Activated gamma-delta T cell treated with Interleukin-2 at 50 U/mL for 16 hours (primary cell): ENCODE data around the gene DPYD.
"Not testable (repeated sequence)": the region's sequence is repeated elsewhere in the genome, so short reads cannot be mapped to it uniquely, and the experiment has no call there.

Source experiments
- DNase-seq: peaks from one replicate; pipeline ENCODE4 v3.0.0-alpha.2; 2020

DPYD gene

GRCh38 chr1:97349794-97350193 is 571.0 kb downstream of the DPYD start:
- not testable (repeated sequence) for DNase-seq

DNA sequence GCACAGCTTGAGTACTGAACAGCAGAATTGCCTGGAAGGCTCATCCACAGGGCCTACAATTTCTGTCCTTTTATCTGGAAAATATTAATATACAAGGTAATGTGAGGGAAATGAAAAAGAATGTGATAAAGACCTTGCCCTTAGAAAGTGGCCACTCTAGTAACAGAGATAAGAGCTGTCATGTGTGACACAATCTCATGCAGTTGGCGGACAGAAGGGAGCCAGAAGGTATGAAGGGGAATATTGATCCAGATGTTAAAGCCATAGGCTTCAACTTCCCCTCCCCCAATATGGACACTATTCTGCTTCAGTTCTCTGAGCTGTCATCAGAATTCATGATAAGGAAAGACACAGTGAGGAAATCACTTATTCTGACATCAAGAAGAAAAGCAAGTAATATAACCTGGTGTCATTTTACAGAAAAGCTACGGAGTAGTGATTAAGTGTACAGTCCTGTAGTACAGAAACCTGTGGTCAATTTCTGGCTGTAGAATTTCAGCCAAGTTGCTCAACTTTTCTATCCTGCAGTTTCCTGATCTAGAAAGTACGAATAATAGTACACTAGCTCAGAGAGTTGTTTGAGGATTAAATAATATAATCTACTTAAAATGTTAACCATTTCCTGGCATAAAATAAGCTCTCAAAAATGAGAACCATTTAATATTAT is 572.1 kb downstream of the DPYD start:
- no peak for DNase-seq

GRCh38 chr1:97340951-97341350 is 579.9 kb downstream of the DPYD start:
- no peak for DNase-seq

DNA sequence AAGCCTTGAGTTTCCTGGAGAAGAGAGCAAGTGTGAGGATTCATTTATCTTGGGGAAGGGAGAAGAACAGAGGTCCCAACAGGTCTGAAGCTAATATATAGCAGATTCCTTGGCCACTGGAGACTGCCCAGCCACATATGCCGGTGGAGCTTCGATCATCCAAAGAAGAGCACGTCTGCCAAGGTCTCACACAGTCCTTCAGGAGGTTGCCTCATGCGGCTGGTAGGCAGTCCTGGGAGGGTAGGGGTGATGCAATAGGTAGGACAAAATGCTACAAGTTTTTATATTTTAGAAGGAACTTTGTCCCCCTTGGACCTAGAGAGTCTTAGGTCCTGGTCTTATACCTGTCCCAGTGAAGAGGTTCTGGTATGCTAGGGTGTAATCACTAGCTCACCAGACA is 582.5 kb downstream of the DPYD start:
- DNase-seq: no peak

GRCh38 chr1:97337250-97338030 is 583.4 kb downstream of the DPYD start:
- no peak for DNase-seq

DNA sequence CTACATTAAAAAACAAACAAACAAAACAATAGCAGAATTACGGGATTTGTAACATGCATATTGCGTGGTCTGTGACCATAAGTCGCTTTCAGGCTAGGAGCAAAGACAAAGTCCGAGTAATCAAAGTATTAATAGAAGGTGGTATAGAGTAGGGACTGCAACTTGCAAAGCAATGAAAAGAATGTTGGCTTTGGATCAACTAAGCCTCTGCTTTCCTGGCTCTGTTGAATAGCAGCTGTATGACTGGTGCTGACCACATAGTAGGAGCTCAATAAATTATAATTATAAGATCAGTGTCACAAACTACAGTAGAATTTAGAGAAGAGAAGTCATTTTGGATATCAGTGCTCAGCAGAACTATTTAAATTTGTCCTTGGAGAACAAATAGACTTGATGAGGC is 586.4 kb downstream of the DPYD start:
- no peak for DNase-seq

DNA sequence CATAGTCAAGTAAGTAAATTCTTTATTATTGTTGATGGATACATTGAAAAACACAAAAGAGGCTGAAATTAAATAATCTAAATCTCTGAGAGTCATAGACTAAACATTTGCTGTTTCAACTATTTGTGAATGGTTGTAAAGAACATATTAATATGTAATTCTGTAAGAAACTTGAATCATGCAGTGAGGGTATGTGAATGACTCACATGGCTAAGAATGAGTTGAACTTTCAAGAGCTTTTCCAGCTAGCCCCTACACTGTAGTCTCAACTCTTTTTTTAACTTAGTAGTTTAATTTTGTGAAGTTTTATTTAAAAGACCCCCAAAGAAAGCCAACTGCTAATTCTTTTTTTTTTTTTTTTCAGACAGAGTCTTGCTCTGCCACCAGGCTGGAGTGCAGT is 588.1 kb downstream of the DPYD start:
- DNase-seq: no peak

DNA sequence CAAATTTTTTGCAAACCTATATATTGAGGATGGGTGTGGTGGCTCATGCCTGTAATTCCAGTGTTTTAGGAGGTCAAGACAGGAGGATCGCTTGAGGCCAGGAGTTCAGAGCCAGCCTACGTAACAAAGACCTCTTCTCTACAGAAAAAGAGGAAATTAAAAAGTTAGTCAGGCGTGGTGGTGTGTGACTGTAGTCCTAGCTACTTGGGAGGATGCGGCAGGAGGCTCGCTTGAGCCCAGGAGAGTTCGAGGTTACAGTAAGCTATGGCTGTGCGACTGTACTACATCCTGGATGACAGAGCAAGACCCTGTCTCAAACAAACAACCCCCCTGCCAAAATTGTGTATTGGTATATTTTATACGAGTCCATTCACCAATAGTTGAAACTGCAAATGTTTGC is 589.7 kb downstream of the DPYD start:
- no peak for DNase-seq

- no peak for DNase-seq
These were observed 606.1 kb downstream of the DPYD start for GRCh38 chr1:97314685-97315084.

- DNase-seq: no peak
These were observed 612.7 kb downstream of the DPYD start for GRCh38 chr1:97308131-97308530.

- DNase-seq: no peak
These were observed 613.3 kb downstream of the DPYD start for GRCh38 chr1:97307568-97307967.

GRCh38 chr1:97307151-97307550 is 613.7 kb downstream of the DPYD start:
- DNase-seq: no peak

DNA sequence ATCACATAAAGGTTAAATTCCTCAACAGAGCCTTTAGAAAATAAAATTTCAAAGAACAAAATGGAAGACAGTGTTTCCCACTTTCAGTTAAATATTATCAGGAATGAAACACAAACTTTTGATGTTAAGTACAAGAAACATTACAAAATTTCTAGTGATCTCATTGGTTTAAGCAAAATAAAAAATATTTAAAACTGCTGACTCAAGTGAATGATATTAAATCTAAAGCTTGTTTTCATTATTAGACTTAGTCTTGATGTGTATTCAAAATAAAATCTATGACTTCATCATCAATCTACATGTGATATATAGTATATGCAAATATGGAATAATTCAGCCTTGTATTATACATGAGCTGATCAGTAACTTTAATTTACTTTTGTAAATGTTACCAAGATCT is 614.3 kb downstream of the DPYD start:
- no peak for DNase-seq

DNA sequence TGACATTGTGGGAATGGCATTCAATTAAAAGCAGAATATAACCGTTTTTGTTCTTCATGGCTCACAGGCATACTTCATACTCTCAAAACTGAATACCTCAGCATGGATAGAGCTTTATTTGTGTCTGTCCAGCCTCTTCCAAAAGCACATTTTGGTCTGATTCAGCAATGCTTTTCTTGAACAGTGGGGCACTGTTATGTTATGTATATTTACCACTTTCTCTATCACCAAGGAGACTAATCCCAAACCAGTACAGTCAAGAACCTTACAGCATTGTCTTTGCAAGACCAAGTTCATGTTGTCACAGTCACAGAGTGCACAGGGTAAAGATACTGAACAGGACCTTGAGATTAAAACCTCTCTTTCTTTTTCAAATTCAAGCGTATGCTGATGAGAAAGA is 616.5 kb downstream of the DPYD start:
- no peak for DNase-seq

- DNase-seq: no peak
These were observed 621.9 kb downstream of the DPYD start for GRCh38 chr1:97298966-97299365.

DNA sequence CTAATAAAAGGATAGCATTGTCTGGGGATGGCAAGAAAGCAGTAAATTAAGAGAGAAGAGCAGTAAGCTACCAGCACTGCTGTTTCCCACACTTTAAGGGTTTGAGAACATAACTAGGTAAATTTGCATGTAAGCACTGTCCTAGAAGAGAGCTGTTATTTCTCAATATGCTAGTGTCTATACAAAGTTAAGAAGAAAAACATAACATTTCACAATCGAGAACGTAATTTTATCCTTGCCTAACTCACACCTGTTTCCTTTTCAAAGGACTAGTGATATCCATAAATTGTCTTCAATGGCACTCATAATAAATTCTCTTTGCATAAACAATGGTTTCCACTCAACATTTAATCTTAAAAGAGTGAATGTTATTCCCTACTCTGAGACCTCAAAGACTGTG is 623.2 kb downstream of the DPYD start:
- DNase-seq: no peak

DNA sequence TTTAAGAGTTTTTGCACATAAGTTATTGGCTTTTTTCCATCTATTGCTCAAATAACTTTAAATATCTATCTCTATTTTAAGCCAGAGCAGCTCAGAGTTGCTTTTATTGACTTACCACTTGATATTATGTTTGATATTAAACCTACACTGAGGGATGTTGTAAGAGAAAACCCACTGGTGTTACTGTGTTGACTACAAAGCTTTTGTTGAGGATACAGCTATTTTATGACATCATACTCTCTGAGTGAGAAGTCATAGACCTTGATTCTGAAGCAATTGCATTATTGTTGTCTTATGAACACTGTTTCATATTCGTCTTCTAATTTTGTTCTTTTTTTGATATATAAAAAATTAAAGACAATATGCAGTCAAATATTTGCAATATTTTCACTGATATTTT is 638.9 kb downstream of the DPYD start:
- DNase-seq: no peak

DNA sequence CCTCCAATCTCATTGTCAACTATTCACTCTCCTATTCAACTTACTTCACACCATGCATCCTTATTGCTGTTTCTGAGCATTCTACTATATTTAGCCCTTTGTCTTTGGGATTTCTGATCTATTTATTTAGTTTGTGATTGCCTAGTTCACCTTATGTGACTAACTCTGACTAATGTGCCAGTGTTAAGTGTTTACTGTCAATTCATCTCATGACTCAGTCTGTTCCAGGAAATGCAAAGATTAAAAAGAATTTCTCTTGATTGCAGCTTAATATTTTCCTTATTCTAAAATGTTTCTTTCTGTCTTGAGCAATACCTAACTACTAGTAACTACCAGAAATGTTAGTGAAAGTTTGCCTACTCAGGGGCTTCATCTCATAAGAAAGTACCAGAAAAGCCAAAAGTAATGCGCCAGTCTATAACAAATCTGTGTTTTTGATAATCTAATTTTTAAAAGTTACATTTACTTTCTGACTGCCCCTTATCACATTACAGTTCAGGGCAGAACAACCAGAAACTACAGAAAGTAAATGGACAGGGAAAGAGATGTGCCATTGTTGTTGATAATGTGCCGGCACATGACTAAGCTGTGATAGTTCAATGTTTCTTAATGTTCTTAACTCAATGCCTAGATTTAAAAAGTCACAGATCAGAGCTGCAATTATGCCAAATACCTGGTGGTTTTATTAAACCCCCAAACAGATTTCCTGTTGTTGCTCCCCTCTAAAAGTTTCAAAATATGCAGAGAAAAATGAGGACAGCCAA is 642.8 kb downstream of the DPYD start:
- no peak for DNase-seq

GRCh38 chr1:97271916-97272788 is 648.7 kb downstream of the DPYD start:
- no peak for DNase-seq

DNA sequence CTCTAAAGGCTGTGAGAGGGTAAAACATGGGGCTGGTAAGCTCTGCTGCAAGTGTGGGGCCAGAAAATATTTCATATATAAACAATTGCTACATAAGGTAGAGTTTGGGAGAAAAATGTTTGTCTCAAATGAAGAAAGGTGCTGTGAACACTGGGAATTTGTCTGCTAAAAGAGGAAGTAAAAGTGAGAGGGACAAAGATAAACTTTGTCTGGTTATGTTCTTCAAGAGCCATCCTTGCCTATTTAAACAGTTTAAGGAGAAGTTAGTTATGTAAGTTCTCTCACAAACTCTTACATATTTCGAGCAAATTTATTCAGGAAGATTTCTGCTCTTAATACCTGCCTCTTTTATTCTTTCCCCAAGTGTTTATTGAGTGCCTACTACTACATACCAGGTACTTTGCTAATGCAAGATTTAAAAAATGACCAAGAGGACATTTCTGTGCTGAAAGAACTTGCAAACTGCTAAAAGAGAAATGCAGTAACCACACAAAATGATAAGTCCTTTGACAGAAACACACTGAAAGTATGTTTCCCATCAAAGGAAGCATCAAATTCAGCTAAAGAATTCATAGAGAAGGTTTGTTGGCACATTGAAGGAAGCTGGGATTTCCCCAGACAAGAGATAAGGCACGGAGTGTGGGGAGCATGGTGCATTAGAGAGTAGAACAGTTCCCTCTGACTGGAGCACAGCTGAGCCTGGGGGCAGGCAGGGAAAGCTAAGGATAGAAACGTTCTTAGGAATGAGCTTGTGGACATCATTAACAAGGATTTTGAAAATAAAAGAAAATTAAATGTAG is 650.1 kb downstream of the DPYD start:
- DNase-seq: no peak

DNA sequence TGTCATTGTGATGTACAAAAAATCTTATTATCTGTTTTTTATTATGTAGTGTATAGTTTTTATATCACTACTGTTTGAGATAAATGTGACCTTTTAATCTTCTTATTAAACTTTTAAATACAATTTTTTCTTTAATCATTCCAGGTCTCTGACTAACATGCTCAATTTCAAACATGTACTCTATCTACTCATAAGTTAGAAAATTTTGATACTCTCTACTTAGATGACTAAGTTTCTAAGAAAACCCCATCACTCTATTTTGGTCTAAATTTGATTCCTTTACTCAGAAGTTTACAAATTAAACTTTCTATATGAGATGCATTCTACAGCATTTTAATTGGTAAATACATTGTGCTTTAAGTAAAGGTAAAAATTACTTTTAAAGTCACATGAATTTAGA is 655.2 kb downstream of the DPYD start:
- no peak for DNase-seq

GRCh38 chr1:97262842-97263241 is 658.0 kb downstream of the DPYD start:
- no peak for DNase-seq
